ENCODE results near the gene IL27RA.

Gene IL27RA

GRCh38 chr19:14061081-14061749, 29.7 kb downstream of the IL27RA start:
- no peak for DNase-seq

- DNase-seq = no peak
Measured at GRCh38 chr19:14061751-14062557, 30.4 kb downstream of the IL27RA start, which contains the start of gene PALM3. PALM3 (minus strand) TSS chr19:14062076; CDS start chr19:14061980, 96 bp downstream.

GRCh38 chr19:14062558-14062855, 30.9 kb downstream of the IL27RA start:
- no peak for DNase-seq

- no peak for DNase-seq
Measured at GRCh38 chr19:14063105-14063504, 31.5 kb downstream of the IL27RA start.

DNA sequence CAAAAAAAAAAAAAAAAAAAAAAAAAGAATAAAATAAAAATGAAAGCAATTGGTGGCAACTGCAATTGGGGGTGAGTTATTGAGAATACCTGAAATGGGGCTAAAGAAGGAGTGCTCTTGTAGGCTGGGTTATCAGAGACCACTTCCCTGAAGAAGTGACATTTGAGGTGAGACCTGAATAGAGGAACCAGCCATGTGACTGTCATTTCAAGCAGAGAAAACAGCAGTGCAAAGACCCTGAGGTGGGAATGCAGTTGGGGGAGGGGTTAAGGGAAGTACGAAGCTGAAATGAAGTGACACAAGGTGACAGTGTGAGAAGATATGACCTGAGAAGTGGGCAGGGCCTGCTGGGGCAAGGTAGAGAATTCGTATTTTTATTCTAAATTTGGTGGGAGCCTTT, 34.6 kb downstream of the IL27RA start:
- DNase-seq = no peak

DNA sequence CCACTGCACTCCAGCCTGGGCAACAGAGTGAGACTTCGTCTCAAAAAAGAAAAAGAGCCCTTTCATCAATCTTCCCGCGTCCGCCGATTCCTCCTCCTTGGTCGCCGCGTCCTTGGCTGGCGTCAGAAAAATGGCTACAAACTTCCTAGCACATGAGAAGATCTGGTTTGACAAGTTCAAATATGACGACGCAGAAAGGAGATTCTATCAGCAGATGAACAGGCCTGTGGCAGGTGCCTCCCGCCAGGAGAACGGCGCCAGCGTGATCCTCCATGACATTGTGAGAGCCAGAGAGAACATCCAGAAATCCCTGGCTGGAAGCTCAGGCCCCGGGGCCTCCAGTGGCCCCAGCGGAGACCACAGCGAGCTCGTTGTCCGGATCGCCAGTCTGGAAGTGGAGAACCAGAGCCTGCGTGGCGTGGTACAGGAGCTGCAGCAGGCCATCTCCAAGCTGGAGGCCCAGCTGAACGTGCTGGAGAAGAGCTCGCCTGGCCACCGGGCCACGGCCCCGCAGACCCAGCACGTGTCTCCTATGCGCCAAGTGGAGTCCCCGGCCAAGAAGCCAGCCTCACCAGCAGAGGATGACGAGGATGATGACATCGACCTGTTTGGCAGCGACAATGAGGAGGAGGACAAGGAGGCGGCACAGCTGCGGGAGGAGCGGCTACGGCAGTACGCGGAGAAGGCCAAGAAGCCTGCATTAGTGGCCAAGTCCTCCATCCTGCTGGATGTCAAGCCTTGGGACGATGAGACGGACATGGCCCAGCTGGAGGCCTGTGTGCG, 38.9 kb downstream of the IL27RA start:
- DNase-seq = no peak

- peak; percentile 56 for DNase-seq
Measured at GRCh38 chr19:14072535-14073260, 41.1 kb downstream of the IL27RA start, which contains the start of gene MISP3. MISP3 (plus strand) TSS chr19:14072786; CDS start chr19:14073310, 524 bp downstream.

DNA sequence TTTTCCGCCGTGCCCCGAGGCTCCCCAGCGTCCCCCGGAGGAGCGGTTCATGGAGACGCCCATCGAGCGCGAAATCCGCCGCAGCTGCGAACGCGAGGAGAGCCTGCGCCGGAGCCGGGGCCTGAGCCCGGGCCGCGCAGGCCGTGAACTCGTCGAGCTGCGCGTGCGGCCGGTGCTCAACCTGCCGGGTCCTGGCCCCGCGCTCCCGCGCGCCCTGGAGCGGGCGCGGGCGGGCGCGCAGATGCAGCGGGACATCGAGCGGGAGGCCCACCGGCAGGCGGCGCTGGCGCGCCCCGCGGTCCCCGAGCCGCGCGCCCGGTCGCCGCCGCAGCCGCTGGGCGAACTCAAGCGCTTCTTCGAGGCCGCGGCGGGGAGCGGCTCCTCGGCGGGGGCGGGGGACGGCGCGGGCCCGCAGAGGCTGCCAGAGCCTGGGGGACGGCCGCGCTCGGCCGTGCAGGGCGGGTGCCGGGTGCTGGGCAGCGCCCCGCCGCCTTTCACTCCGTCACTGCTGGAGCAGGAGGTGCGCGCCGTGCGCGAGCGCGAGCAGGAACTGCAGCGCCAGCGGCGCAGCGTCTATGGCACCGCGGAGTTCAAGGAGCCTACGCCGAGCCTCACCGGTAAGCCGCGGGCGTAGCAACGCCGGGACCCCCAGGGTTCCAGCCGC, 41.8 kb downstream of the IL27RA start:
- peak; percentile 89 for DNase-seq

GRCh38 chr19:14073925-14074838, 42.6 kb downstream of the IL27RA start:
- no peak for DNase-seq

DNA sequence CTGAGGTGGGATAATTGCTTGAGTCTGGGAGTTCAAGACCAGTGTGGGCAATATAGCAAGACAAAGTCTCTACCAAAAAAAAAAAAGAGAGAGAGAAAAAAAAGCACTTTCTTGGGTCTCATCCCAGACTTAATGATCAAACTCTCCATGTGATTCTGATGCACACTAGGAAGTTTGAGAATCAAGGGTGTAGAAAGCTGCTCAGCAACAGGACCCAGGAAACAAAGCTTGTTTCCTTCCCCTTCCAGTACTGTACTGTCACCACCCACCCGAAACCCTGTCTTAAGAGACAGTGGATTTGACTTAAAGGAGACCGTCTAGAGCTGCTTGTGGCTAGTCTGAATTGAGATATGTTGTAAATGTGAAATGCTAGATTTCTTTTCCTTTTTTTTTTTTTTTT, 46.8 kb downstream of the IL27RA start:
- DNase-seq = no peak

- DNase-seq = peak; percentile 99
Measured at GRCh38 chr19:14080887-14081796, 49.6 kb downstream of the IL27RA start.

DNA sequence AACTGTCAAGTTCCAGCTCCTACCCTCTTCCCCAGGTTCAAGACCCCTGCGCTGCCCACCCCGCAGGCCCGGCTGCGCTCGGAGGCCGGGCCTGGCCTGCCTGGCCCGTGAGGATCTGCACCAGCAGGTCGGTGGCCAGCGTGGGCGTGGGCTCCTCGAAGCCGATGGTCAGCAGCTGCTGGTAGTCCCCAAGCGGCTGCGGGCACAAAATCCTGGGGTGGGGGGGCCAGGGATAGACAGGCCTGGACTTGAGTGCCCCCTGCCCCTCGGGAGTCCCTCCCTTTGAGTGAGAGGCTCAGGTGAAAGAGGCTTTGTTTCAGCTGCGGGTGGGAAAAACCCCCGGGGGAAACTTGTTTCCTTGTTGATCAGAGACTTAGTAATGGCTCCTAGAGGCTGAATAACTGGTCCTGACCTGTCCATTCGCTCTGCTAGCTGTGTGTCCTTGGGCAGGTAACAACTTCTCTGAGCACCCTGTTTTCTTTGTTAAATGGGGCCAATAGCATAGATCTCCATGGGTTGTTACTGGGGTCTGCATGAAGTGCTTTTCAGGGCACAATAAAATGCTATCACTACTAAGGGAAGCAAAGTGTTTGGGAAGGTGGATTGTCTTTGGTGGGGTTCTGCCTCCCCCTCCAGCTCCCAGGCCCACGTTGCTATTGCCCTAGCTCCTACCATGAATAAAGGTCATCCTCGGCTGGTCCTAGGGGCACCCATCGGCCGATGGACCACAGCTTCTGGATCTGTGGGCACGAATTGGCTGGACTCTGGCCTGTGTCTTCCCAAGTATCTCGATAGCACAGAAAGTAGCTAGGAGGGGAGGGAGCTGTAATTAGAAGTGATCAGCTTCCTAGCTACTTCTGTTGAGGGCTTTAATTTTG, 50.5 kb downstream of the IL27RA start:
- no peak for DNase-seq

GRCh38 chr19:14082675-14082960, 51.1 kb downstream of the IL27RA start:
- DNase-seq = no peak

- DNase-seq = no peak
Measured at GRCh38 chr19:14085309-14085995, 53.9 kb downstream of the IL27RA start, which contains the start of gene C19orf67. C19orf67 (minus strand) TSS chr19:14085783; CDS start chr19:14085627, 156 bp downstream.

GRCh38 chr19:14086098-14086497, 54.5 kb downstream of the IL27RA start:
- DNase-seq = no peak

DNA sequence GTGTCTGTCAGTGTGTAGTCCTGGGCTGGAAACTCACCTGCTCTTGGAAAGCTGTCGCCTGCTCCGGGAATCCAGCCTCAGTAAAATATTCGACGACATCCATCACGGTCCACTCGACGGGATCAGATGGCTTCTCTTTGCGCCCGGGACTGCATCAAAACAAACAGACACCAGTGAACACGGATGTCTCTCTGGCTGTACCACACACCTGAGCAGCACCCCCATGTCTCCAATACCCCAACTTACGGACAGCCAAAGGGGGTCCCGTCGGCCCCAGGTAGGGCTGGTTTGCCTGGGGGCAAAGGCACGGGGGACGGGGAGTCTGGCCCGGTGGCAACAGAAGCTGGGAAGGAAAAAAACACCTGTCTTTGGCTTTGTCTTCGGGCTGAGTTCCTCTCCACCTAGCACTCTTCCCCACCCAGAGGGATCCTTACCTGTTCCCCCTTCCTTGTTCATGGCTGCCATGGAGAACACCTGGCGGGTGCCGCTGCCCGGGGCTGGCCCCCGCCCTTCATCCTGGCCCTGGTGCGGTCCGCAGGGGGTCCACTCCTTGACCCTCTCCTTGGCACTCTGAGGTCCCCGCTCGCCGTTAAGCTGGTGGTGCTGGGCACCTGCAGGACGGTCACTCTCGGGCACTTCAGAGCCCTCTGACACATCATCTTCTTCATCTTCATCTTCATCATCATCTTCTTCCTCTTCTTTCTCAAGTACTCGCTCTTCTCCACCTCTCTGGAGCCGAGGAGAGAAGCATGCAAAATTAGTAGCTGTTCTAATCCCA, 57.3 kb downstream of the IL27RA start:
- DNase-seq = no peak

GRCh38 chr19:14089412-14089661, 57.8 kb downstream of the IL27RA start:
- no peak for DNase-seq

All from activated T-cell treated with anti-CD3 and anti-CD28 coated beads, Interleukin-2, amount 50 U/mL, for 1 hour (primary cell).